Testis (tissue), 2 donors: ENCODE measurements around the gene MARCHF3.

Source experiments
- CTCF ChIP-seq, 3 experiments: fragments of 450-650 bp in 2 of 3; fragments of 200-600 bp in 1 of 3; sonication (generic) in 1 of 3; IDR thresholded peaks; one replicate each; pipeline ENCODE4 v1.5.1; 2016 to 2019; ENCODE audit warnings: antibody characterized with exemption in 3 of 3, mild to moderate bottlenecking in 2 of 3, moderate library complexity in 1 of 3
- POLR2A ChIP-seq: fragments of 450-650 bp; IDR thresholded peaks from one replicate; pipeline ENCODE4 v1.6.1; 2017; ENCODE audit warnings: antibody characterized with exemption, mild to moderate bottlenecking, moderate library complexity

GRCh38 chr5:126972062-126972895 is 58.1 kb downstream of the MARCHF3 start:
- TF ChIP-seq CTCF (IDR thresholded peaks at IDR 0.05), result no peak
- TF ChIP-seq POLR2A, result no peak
